ENCODE results near the gene CLDN18.

CLDN18 gene

GRCh38 chr3:138062626-138063025 is 52.7 kb downstream of the CLDN18 start:
- no peak for DNase-seq (ENCODE audit: low read depth, low spot score)

DNA sequence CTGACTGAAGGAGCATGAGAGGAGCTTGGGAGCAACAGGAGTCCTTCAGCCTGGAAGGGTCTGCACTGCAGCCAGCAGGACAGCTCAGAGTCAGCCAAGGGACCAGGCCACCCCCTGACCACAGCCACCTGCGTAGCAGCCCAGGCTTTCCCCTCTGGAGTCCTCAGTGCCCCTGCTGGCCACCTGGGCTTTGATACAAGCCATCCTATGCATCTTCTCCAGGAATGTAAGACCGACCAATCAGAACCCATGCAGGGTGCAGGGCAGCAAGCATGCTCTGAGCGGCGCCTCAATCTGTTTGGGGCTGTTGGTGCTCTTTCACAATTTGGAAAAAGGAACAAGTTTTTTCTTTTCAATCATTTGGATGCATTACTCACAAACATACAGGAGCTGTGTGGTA is 53.5 kb downstream of the CLDN18 start:
- DNase-seq (ENCODE audit: low read depth, low spot score), result no peak

DNA sequence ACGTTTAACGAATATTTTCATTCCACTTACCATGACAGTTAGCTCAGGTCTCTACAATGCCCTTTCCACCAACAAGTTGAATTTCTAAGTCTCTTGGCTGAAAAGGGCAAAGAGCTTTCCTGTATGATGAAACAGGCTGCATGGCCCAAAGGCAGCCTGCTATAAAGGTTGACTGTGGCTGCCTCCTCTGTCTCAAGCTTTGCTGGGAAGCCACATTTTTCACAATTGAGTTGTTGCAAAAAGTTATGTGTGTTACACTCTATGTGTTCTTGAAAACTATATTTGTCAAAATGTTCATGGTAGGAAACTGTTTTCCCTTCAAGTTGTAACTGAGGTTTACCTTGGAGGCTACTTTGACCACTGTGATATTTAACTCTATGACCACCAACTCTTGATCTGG is 56.0 kb downstream of the CLDN18 start:
- no peak for DNase-seq (ENCODE audit: low read depth, low spot score)

GRCh38 chr3:138066383-138066782 is 56.4 kb downstream of the CLDN18 start:
- no peak for DNase-seq (ENCODE audit: low read depth, low spot score)

DNA sequence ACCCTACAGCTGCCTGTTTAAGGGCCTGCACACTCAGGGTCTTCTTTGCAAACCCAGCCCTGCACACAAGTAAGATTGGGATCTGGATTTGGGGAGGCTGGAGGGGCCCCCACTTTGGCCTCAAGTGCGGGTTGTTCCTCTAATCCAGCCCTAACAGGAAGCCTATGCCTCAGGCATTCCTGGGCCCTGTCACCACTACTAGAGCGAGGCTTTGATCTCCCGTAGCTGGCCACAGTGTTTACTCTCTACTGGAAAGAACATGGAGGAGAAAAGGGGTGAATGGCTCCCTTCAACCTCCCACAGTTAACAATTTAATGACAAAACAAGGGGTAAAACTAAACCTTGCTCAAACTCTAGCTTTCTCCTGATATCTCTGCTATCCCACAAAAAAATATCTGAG is 57.0 kb downstream of the CLDN18 start:
- DNase-seq (ENCODE audit: low read depth, low spot score), result no peak

GRCh38 chr3:138068046-138068445 is 58.1 kb downstream of the CLDN18 start:
- DNase-seq (ENCODE audit: low read depth, low spot score), result no peak

- no peak for DNase-seq (ENCODE audit: low read depth, low spot score)
Measured at GRCh38 chr3:138068579-138069174, 58.7 kb downstream of the CLDN18 start.

DNA sequence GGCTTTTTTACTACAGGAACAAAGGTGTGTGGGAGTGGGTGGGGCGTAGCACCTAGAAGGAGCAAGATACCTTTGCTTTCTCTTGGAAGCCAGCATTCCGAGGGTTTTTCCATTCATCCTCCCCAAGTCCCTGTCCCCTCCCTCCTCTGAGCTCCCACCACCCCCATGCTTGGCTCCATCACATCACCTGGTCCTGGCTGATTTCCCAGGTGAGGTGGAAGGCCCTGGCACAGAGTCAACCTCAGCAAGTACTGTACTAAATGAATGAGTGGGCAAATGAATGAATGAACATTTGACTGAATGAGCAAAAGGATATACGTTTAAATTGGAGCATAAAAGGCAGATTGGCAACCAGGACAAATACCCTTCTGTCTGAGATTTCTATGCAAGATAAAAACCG is 60.0 kb downstream of the CLDN18 start:
- DNase-seq (ENCODE audit: low read depth, low spot score), result no peak

DNA sequence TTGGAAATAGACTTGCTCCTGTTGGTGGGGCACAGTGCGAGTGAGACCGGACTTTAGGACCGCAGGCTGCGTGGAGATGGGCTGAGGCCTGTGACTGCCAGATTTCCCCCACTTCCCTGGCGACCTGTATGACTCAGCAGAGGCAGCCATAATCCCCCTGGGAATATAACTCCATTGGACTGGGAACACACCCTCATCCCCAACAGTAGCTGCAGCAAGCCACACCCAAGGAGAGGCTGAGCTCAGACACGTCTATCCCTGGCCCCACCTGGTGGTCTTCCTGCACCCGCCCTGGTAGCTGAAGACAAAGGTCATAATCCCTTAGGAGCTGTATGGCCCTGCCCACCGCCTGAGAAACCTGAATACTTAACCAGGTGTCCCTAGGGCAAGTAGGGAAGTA is 62.8 kb downstream of the CLDN18 start:
- no peak for DNase-seq (ENCODE audit: low read depth, low spot score)

- DNase-seq (ENCODE audit: low read depth, low spot score), result no peak
Measured at GRCh38 chr3:138078096-138078495, 68.1 kb downstream of the CLDN18 start.

DNA sequence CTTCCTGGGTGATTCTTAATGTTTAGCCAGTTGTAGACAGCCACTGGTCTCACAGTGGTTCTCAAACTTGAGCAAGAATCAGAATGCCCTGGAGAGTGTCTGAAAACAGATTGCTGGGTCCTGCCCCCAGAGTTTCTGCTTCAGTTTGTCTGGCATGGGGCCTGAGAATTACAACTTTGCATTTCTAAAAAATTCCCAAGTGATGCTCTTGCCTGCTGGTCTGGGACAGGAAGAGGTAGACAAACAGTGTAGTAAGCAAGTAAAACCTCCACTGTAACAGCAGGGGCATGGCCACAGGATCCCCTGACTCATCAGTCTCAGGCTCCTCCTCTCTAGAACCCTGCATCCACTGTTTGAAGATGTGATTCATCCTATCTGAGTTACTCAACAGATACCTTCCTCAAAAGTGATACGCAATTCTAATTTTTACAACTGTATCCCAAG is 69.0 kb downstream of the CLDN18 start:
- peak; percentile 93 for DNase-seq (ENCODE audit: low read depth, low spot score)

- DNase-seq (ENCODE audit: low read depth, low spot score), result no peak
Measured at GRCh38 chr3:138079901-138080300, 69.9 kb downstream of the CLDN18 start.

GRCh38 chr3:138081371-138082084 is 71.6 kb downstream of the CLDN18 start:
- no peak for DNase-seq (ENCODE audit: low read depth, low spot score)

DNA sequence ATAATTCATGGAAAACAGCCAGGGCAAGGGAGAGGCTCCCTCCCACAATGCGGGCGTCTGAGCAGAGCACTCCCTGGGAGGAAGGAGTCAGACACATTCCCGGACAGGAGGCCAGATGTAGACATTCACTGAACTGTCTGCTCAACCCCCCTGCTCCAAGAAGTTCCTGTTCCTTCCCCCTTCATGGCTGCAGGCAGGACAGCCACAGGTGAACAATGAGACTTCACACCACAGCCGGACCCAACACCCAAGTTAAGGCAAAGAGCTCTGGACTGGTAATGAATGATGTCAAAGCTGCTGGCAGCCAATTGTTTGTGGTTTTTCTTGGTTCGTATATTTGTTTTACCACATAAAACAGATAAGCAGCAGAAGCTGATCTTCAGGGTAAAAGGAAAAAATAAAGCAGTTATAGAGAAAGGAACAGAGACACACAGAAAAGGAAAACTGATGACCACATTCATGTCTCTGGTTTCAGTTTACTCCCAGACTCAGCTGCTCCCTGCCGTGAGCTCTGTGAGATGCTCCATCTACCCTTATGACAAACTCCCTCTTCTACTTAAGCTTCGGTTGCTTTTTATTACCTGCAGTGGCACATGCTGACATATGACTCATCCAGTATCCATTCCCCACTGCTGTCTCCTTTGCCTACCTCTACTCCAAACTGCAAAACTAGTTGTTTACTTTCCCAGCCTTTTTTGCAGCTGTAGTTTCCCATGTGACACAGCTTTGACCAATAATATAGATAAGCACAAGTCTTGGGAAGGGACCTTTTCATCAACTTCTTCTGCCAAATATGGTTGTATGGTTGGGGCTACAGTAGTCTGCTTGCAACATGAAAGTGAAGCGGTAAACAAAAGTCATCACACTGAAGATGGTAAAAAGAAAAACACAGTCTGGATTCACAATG is 72.4 kb downstream of the CLDN18 start:
- DNase-seq (ENCODE audit: low read depth, low spot score), result peak; percentile 95

GRCh38 chr3:138082992-138083386 is 73.0 kb downstream of the CLDN18 start:
- no peak for DNase-seq (ENCODE audit: low read depth, low spot score)

Measured in smooth muscle cell of the brain vasculature (primary cell).